ENCODE data around the gene TNNT2.

The TNNT2 gene

GRCh38 chr1:201376464-201377374 is 761 bp downstream of the TNNT2 start:
- CTCF ChIA-PET, result interaction anchor here (0.7 to 3.0 kb wide), 4 partner anchors 8 to 130 kb away, joined by 4 to 22 read pairs (median 9); partner anchors contain the start of gene CSRP1
- DNase-seq (ENCODE audit: low spot score), result peak; percentile 88
- POLR2A ChIA-PET (ENCODE audit: low non-redundant PET), result interaction anchor here (0.8 kb wide), 1 partner anchor 21 kb away, joined by 3 read pairs; no protein-coding TSS in a partner anchor
- H3K27ac ChIP-seq, result no peak overlapping the region; the same call in 1 of the 2 replicates
- no peak for TF ChIP-seq CTCF (conservative IDR thresholded peaks at IDR 0.05; ENCODE audit: low read depth)

GRCh38 chr1:201376107-201376463 is 1.4 kb downstream of the TNNT2 start:
- no peak for TF ChIP-seq CTCF (conservative IDR thresholded peaks at IDR 0.05; ENCODE audit: low read depth)
- no peak overlapping the region for H3K27ac ChIP-seq
- ChIA-PET CTCF (interaction anchor here (0.6 to 3.0 kb wide), 7 partner anchors 9 to 844 kb away, joined by 3 to 22 read pairs (median 4); no protein-coding TSS in a partner anchor), POLR2A (ENCODE audit: low non-redundant PET) (no interaction called here)
- DNase-seq (ENCODE audit: low spot score), result no peak

- no peak for DNase-seq (ENCODE audit: low spot score)
- H3K27ac ChIP-seq, result no peak overlapping the region
- ChIA-PET CTCF (interaction anchor here (0.7 to 3.0 kb wide), 6 partner anchors 9 to 273 kb away, joined by 3 to 22 read pairs (median 6); no protein-coding TSS in a partner anchor), POLR2A (ENCODE audit: low non-redundant PET) (no interaction called here)
- TF ChIP-seq CTCF (conservative IDR thresholded peaks at IDR 0.05; ENCODE audit: low read depth), result no peak
Observed at GRCh38 chr1:201375169-201375568, 2.3 kb downstream of the TNNT2 start.

DNA sequence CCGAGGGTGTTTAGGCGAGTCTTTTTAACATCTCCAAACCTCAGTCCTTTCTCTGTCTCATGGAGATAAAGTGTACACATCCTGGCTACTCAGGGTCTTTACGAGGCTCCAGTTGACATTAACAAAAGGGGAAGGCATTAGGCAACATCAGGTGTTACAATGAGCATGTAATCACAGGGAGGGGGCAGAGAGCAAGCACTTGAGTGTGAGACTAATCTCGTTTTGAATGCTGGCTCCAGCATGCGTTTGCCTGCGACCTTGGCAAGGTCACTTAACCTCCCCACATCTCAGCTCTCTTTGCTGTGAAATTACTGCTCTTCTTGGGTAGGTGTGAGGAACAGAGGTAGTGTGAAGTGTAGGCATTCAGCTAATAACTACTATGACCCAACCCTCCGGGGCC is 3.1 kb downstream of the TNNT2 start:
- TF ChIP-seq CTCF (conservative IDR thresholded peaks at IDR 0.05; ENCODE audit: low read depth), result no peak
- ChIA-PET CTCF (interaction anchor here (0.6 to 3.0 kb wide), 4 partner anchors 10 to 61 kb away, joined by 4 to 22 read pairs (median 8); no protein-coding TSS in a partner anchor), POLR2A (ENCODE audit: low non-redundant PET) (no interaction called here)
- DNase-seq (ENCODE audit: low spot score), result no peak
- no peak overlapping the region for H3K27ac ChIP-seq

GRCh38 chr1:201371792-201372191 is 5.7 kb downstream of the TNNT2 start:
- POLR2A ChIA-PET (ENCODE audit: low non-redundant PET), result interaction anchor here (0.6 kb wide), 1 partner anchor 210 kb away, joined by 3 read pairs; no protein-coding TSS in a partner anchor
- DNase-seq (ENCODE audit: low spot score), result no peak
- no peak for TF ChIP-seq CTCF (conservative IDR thresholded peaks at IDR 0.05; ENCODE audit: low read depth)
- CTCF ChIA-PET, result interaction anchor here (1.3 to 1.8 kb wide), 2 partner anchors 9 to 218 kb away, joined by 3 to 5 read pairs; no protein-coding TSS in a partner anchor
- H3K27ac ChIP-seq, result no peak overlapping the region

GRCh38 chr1:201371276-201371675 is 6.2 kb downstream of the TNNT2 start:
- ChIA-PET CTCF (interaction anchor here (1.3 to 1.8 kb wide), 2 partner anchors 9 to 218 kb away, joined by 3 to 5 read pairs; no protein-coding TSS in a partner anchor), POLR2A (ENCODE audit: low non-redundant PET) (interaction anchor here (0.6 kb wide), 1 partner anchor 209 kb away, joined by 3 read pairs; no protein-coding TSS in a partner anchor)
- TF ChIP-seq CTCF (conservative IDR thresholded peaks at IDR 0.05; ENCODE audit: low read depth), result no peak
- DNase-seq (ENCODE audit: low spot score), result no peak
- no peak overlapping the region for H3K27ac ChIP-seq

All from RWPE1 (cell line).